AG04450 (cell line): ENCODE data around the gene CHD9. TPM values are rescaled to one million over a fixed set of nuclear protein-coding genes. Genes with fewer than 3 reads are reported as not detected.
"Not testable (repeated sequence)": the region's sequence is repeated elsewhere in the genome, so short reads cannot be mapped to it uniquely, and the experiment has no call there.

Experiments
- CTCF ChIA-PET: fragments of 300-600, 350-600 bp; formaldehyde crosslinking; extraction: SDS; loops from one replicate; lab custom pipeline; 2022; ENCODE audit warnings: antibody characterized with exemption, inconsistent platforms; lab: Charles Lee
- POLR2A ChIA-PET: fragments of 350-600 bp; formaldehyde crosslinking; extraction: SDS; loops from one replicate; lab custom pipeline; 2021; ENCODE audit warnings: antibody characterized with exemption, inconsistent platforms; lab: Yijun Ruan, JAX
- DNase-seq: peaks from one replicate; pipeline ENCODE4 v3.0.0-alpha.2; 2011; ENCODE audit warnings: low read depth, low spot score
- H3K27ac ChIP-seq: one replicate; pipeline ENCODE4 v1.5.1; 2012; ENCODE audit warnings: low read depth, low read length, control low read depth
- H3K27me3 ChIP-seq: one replicate; pipeline ENCODE4 v1.6.0; 2012; ENCODE audit warnings: low read length; ENCODE audit not compliant: control insufficient read depth, insufficient read depth
- H3K4me3 ChIP-seq: 2 replicates; pipeline ENCODE4 v1.5.1; 2011; ENCODE audit warnings: mild to moderate bottlenecking, low read depth, low read length, control low read depth
- H3K9me3 ChIP-seq: 2 replicates; pipeline ENCODE4 v1.5.1; 2012; ENCODE audit warnings: low read length; ENCODE audit not compliant: control insufficient read depth, insufficient read depth
- CTCF ChIP-seq: IDR thresholded peaks from 2 replicates; pipeline ENCODE4 v1.5.1; 2011; ENCODE audit warnings: low read depth, low read length, control low read depth, inconsistent platforms
- polyA plus RNA-seq: library from polyadenylated mRNA; depleted of rRNA; stranded (reverse); fragments of >200 nt; gene quantifications from 2 replicates; pipeline ENCODE4 v1.2.3, GENCODE V29; 2011

The CHD9 gene
- polyA plus RNA-seq, 1 experiment = 42.6 TPM

- no peak overlapping the region for H3K4me3 ChIP-seq
- no peak overlapping the region for H3K27ac ChIP-seq
- no peak for TF ChIP-seq CTCF
- H3K9me3 ChIP-seq = no peaks in the 10 kb centered on the region
- ChIA-PET POLR2A (no interaction called here), CTCF (interaction anchor here (0.9 to 3.8 kb wide), 3 partner anchors 11 to 35 kb away, joined by 3 to 20 read pairs (median 3); no protein-coding TSS in a partner anchor)
- DNase-seq = no peak
- H3K27me3 ChIP-seq = no peaks in the 10 kb centered on the region
These were observed 117.7 kb downstream of the CHD9 start for GRCh38 chr16:53172517-53172916.

GRCh38 chr16:53175118-53175517, 120.3 kb downstream of the CHD9 start:
- DNase-seq = no peak
- no peaks in the 10 kb centered on the region for H3K9me3 ChIP-seq
- TF ChIP-seq CTCF = no peak
- ChIA-PET CTCF (interaction anchor here (3.8 kb wide), 1 partner anchor 15 kb away, joined by 20 read pairs; no protein-coding TSS in a partner anchor), POLR2A (no interaction called here)
- H3K27me3 ChIP-seq = no peaks in the 10 kb centered on the region
- no peak overlapping the region for H3K4me3 ChIP-seq
- no peak overlapping the region for H3K27ac ChIP-seq

- no peak overlapping the region for H3K4me3 ChIP-seq
- no peaks in the 10 kb centered on the region for H3K9me3 ChIP-seq
- no peak for DNase-seq
- ChIA-PET POLR2A (no interaction called here), CTCF (interaction anchor here (1.4 to 3.8 kb wide), 2 partner anchors 16 to 31 kb away, joined by 4 to 20 read pairs; no protein-coding TSS in a partner anchor)
- TF ChIP-seq CTCF = no peak
- H3K27ac ChIP-seq = no peak overlapping the region
- H3K27me3 ChIP-seq = no peaks in the 10 kb centered on the region
These were observed 121.6 kb downstream of the CHD9 start for GRCh38 chr16:53176434-53176833.

GRCh38 chr16:53183442-53183841, 128.7 kb downstream of the CHD9 start:
- CTCF ChIA-PET = interaction anchor here (0.9 to 1.2 kb wide), 2 partner anchors 13 to 23 kb away, joined by 4 to 6 read pairs; no protein-coding TSS in a partner anchor

GRCh38 chr16:53185741-53186140, 130.9 kb downstream of the CHD9 start:
- H3K4me3 ChIP-seq, DNase-seq, CTCF ChIA-PET, H3K9me3 ChIP-seq, H3K27ac ChIP-seq, H3K27me3 ChIP-seq, POLR2A ChIA-PET: not testable (repeated sequence)

More at GRCh38 chr16:53183442-53183841, 128.7 kb downstream of the CHD9 start:
- Histone ChIP-seq H3K27ac (no peak overlapping the region), H3K4me3 (no peak overlapping the region), H3K27me3 (no peaks in the 10 kb centered on the region), H3K9me3 (peaks cover 8% of the 10 kb centered on the region)
- POLR2A ChIA-PET = no interaction called here
- DNase-seq = no peak
- TF ChIP-seq CTCF = no peak

GRCh38 chr16:53187775-53188174, 133.0 kb downstream of the CHD9 start:
- H3K27me3 ChIP-seq = no peaks in the 10 kb centered on the region
- DNase-seq = no peak
- ChIA-PET CTCF (no interaction called here), POLR2A (no interaction called here)
- TF ChIP-seq CTCF = no peak
- H3K4me3 ChIP-seq = no peak overlapping the region
- peaks cover 8% of the 10 kb centered on the region for H3K9me3 ChIP-seq
- no peak overlapping the region for H3K27ac ChIP-seq
